ENCODE data around the gene EPG5.

- TF ChIP-seq CTCF (IDR thresholded peaks at IDR 0.05), result no peak
- TF ChIP-seq ZFX (IDR thresholded peaks at IDR 0.05; ENCODE audit: borderline replicate concordance), result no peak
Observed at GRCh38 chr18:46001892-46002291, 34.8 kb upstream of the EPG5 start.
